NT2/D1 (cell line): ENCODE data around the gene DPP8.

Experiments
- SUZ12 ChIP-seq: IDR thresholded peaks from 2 replicates; pipeline ENCODE4 v1.6.1; 2011; ENCODE audit not compliant: insufficient read length, insufficient read depth; ENCODE audit errors: extremely low read depth
- YY1 ChIP-seq: IDR thresholded peaks from 2 replicates; pipeline ENCODE4 v1.6.1; 2011; ENCODE audit not compliant: insufficient read length, insufficient read depth

GRCh38 chr15:65394936-65395335 is 122.6 kb downstream of the DPP8 start:
- TF ChIP-seq SUZ12 (no peak), YY1 (no peak)
